H1 (cell line): ENCODE data around the gene KCNMA1.

Source experiments
- CTCF ChIP-seq, 3 experiments: IDR thresholded peaks; 1 replicate in 2 of 3; 2 replicates in 1 of 3; pipeline versions ENCODE4 v1.5.1 to v1.6.1; 2011; ENCODE audit warnings: low read length in 3 of 3, mild to moderate bottlenecking in 3 of 3, inconsistent platforms in 2 of 3, low read depth in 1 of 3, moderate library complexity in 1 of 3; ENCODE audit not compliant: insufficient read depth in 1 of 3; ENCODE audit errors: control extremely low read depth in 1 of 3
- EP300 ChIP-seq, 2 experiments: IDR thresholded peaks; 1 replicate in 1 of 2; 2 replicates in 1 of 2; pipeline ENCODE4 v1.6.1; 2011 to 2012; ENCODE audit warnings: low read depth in 2 of 2, low read length in 2 of 2, mild to moderate bottlenecking in 2 of 2, borderline replicate concordance in 1 of 2, inconsistent platforms in 1 of 2, moderate library complexity in 1 of 2
- EZH2 ChIP-seq: fragments of 200-600 bp; sonication (generic); IDR thresholded peaks from 2 replicates; pipeline ENCODE4 v1.7.1; 2012; ENCODE audit warnings: low read depth, mild to moderate bottlenecking, moderate library complexity, low read length, inconsistent platforms; ENCODE audit not compliant: severe bottlenecking
- GTF2F1 ChIP-seq: IDR thresholded peaks from 2 replicates; pipeline ENCODE4 v1.6.1; 2012; ENCODE audit warnings: low read depth, low read length, improper control_type of control experiment, borderline replicate concordance
- RFX5 ChIP-seq: IDR thresholded peaks from 2 replicates; pipeline ENCODE4 v1.6.1; 2011; ENCODE audit warnings: low read depth, low read length, improper control_type of control experiment, borderline replicate concordance
- SP1 ChIP-seq: IDR thresholded peaks from 2 replicates; pipeline ENCODE4 v1.6.1; 2011; ENCODE audit warnings: low read depth, low read length
- USF2 ChIP-seq: IDR thresholded peaks from 2 replicates; pipeline ENCODE4 v1.6.1; 2011; ENCODE audit warnings: low read length, improper control_type of control experiment

GRCh38 chr10:77667426-77668324 lies 30.1 kb upstream of the KCNMA1 start:
- TF ChIP-seq SP1, result no peak
- TF ChIP-seq EZH2, result no peak
- no peak for TF ChIP-seq EP300 (IDR thresholded peaks at IDR 0.05; ENCODE audit: borderline replicate concordance in 1 of 2, low read depth in 2 of 2, low read length in 2 of 2)
- TF ChIP-seq CTCF (IDR thresholded peaks at IDR 0.05; ENCODE audit: control extremely low read depth in 1 of 3, insufficient read depth in 1 of 3, low read depth in 1 of 3, low read length in 3 of 3), result no peak
- no peak for TF ChIP-seq GTF2F1
- TF ChIP-seq USF2, result no peak
- no peak for TF ChIP-seq RFX5
